Suprapubic skin (tissue), 4 donors: ENCODE data around the gene MTA1.

Source experiments
- POLR2A ChIP-seq, 2 donors: fragments of 450-650 bp; IDR thresholded peaks; one replicate each; pipeline ENCODE4 v1.6.1; 2017; ENCODE audit warnings: antibody characterized with exemption in 2 of 2, mild to moderate bottlenecking in 2 of 2, moderate library complexity in 2 of 2
- POLR2AphosphoS5 ChIP-seq, 3 donors: sonication (generic); formaldehyde crosslinking; IDR thresholded peaks; one replicate each; pipeline ENCODE4 v1.6.1; 2017; ENCODE audit warnings: antibody characterized with exemption in 3 of 3
- TF ChIP-seq, protein P1 (sequence below), 2 donors: fragments of 200-600 bp in 1 of 2; fragments of 450-650 bp in 1 of 2; sonication (generic) in 1 of 2; IDR thresholded peaks; one replicate each; pipeline ENCODE4 v1.5.1; 2016 to 2019; ENCODE audit warnings: antibody characterized with exemption in 2 of 2, mild to moderate bottlenecking in 1 of 2, moderate library complexity in 1 of 2

DNA sequence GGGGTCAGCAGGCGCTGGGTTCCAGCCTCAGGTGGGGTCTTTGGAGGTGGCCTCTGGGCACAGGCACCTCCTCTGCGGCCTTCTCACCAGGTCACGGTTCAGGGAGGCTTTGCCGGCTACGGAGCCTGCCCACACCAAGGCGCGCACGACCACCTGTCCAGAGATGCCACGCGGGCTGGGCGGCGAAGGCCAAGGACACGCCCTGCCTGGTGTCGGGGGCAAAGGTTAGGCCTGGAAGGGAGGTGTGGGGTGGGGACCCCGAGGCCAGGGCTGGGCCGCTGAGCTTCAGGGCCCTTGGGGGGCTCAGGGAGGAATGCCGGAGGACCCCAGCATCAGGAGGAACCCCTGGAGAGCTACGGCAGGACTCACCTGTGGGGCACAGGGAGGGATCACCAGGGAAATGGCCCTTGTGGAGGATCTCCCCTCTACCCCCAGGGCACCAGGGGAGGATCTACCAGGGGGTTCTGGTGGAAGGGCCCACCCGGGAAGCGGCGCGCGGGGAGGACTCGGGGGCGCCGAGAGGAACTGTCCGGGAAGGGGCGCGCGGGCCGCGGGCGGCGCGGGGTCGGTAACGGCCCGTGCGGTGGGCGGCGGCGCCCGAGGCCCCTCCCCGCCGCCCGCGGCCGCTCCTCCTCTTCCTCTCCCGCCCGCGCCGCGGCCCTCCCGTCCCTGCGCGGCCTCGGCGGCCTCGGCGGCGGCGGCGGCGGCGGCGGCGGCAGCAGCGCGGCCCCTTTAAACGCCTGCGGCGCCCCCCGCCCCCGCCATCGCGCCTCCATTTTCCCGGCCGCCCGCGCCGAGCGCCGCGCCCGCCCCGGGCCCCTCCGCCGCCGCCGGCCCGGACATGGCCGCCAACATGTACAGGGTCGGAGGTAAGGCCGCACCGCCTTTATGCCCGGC, at the start of gene MTA1:
- TF ChIP-seq POLR2AphosphoS5 (IDR thresholded peaks at IDR 0.05): no peak
- TF ChIP-seq, protein P1, sequence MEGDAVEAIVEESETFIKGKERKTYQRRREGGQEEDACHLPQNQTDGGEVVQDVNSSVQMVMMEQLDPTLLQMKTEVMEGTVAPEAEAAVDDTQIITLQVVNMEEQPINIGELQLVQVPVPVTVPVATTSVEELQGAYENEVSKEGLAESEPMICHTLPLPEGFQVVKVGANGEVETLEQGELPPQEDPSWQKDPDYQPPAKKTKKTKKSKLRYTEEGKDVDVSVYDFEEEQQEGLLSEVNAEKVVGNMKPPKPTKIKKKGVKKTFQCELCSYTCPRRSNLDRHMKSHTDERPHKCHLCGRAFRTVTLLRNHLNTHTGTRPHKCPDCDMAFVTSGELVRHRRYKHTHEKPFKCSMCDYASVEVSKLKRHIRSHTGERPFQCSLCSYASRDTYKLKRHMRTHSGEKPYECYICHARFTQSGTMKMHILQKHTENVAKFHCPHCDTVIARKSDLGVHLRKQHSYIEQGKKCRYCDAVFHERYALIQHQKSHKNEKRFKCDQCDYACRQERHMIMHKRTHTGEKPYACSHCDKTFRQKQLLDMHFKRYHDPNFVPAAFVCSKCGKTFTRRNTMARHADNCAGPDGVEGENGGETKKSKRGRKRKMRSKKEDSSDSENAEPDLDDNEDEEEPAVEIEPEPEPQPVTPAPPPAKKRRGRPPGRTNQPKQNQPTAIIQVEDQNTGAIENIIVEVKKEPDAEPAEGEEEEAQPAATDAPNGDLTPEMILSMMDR (IDR thresholded peaks at IDR 0.05): no peak
- no peak for TF ChIP-seq POLR2A (IDR thresholded peaks at IDR 0.05)
